Measurements from ENCODE around the gene PPM1N.

The PPM1N gene

GRCh38 chr19:45492137-45492626, 6.1 kb upstream of the PPM1N start:
- DNase-seq (ENCODE audit: low spot score): no peak

- peak; percentile 77 for DNase-seq (ENCODE audit: low spot score)
Observed at GRCh38 chr19:45492627-45493470, 5.4 kb upstream of the PPM1N start.

DNA sequence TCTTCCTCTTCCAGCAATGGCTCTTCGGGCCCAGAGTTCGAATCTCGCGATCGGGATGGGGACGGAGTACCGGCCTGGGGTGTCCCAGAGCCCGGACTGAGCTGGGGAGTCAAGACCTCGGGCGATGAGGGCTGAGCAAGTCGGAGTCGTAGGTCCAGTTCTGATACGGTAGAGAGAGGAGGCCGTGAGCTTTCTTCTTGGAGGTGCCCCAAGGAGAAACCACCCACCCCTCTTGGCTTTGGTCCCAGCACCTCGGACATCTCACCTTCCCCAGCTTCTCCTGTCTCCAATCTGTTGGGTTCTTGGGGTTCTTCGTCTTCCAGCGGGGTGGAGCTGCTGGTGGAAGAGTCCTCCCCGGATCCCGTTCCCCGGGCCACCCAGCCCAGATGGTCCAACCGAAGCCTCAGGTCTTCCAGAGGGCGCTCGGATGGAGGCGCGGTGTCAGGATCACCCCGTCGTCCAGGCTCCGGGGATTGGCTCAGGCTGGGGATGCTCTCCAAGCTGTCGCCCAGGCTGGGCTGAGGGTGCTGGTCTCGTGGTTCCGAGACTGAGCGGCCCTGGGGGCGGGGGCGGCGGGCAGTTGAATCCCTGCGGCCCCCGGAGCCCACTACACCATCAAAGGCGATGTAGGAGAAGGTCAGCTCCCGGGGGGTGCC, 3.9 kb upstream of the PPM1N start:
- no peak for DNase-seq (ENCODE audit: low spot score)

DNA sequence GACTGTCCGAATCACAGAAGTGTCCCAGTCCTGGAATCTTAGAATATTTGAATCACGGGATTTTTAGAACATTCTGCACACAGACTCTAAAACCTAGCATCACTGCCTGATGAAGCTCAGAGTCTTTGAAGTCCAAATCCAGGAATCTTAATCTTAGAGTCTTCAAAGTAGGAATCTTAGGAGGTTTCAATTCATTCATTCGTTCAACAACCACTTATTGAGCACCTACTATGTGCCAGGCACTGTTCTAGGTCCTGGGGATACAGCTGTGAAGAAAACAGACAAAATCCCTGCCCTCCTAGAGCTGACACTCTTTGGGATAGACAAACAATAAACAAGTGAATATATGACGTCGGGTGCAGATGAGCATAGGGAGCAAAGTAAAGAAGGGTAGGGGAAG, 3.1 kb upstream of the PPM1N start:
- no peak for DNase-seq (ENCODE audit: low spot score)

GRCh38 chr19:45496349-45496953, 1.8 kb upstream of the PPM1N start:
- DNase-seq (ENCODE audit: low spot score): peak; percentile 75

GRCh38 chr19:45497791-45498190, 452 bp upstream of the PPM1N start:
- no peak for DNase-seq (ENCODE audit: low spot score)

DNA sequence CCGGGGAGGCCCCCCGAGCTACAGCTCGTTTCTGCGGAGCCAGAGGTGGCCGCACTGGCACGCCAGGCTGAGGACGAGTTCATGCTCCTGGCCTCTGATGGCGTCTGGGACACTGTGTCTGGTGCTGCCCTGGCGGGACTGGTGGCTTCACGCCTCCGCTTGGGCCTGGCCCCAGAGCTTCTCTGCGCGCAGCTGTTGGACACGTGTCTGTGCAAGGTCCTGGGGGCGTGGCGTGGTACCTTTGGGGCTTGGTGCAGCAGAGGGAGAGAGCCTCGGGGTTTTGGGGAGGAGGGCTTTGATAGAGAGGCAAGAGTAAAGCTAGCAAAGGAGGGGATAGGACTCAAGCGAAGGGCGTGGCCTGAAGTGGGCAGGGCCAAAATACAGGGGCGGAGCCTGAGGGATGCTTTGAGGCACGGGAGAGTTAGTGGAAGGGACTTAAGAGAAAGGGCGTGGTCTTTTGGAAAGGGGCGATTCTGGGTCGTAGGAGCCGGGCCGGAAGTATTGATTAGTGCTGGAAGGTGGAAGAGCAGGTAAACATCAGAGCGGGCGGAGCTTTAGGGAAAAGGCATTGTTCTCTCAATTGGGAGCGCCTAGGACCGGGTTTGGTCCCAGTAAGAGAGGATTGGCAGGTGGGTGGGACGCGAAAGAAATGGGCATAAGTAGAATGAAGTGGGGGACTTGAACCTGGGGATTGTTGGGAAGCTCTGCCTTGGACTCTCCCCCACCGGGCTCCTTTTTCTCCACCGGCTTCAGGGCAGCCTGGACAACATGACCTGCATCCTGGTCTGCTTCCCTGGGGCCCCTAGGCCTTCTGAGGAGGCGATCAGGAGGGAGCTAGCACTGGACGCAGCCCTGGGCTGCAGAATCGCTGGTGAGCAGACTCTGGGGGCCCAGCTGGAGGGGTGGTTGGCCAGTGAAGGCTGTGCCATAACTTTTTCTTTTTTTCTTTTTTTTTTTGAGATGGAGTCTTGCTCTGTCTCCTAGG, 1.2 kb downstream of the PPM1N start:
- DNase-seq (ENCODE audit: low spot score): no peak

DNA sequence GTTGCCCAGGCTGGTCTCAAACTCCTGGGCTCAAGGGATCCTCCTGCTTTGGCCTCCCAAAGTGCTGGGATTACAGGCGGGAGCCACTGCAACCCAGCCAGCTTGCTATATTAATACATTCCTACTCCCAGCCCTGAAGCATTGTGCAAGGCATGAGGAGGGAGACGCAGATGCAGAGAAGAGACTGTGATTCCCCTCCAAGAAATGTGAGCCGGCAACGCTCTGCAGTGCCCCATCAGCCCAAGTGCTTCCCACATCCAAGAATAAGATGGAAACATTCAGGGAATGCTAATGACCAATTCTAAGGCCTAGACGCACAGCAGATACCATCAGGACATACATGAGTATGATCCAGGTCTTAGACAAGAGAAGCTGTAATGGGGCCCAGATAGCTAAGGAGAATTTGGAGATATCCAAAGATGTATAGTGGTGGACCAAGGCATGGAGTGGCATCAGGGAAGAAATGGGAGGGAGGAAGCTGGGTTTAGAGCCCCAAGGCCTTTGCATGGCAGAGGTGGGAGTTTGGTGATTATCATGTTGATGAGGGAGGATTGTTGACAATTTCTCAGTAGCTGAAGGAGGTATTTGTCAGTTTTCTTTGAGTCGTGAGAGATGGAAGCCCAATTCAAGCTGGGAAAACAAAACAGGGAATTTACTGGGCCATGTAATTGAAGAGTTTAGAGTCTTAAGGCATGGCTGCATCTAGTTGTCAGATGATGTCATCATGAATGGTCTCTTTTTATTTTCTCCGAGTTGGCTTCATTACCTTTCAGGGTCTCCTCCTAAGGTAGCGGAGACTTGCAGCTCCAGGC, 2.9 kb downstream of the PPM1N start:
- no peak for DNase-seq (ENCODE audit: low spot score)

DNA sequence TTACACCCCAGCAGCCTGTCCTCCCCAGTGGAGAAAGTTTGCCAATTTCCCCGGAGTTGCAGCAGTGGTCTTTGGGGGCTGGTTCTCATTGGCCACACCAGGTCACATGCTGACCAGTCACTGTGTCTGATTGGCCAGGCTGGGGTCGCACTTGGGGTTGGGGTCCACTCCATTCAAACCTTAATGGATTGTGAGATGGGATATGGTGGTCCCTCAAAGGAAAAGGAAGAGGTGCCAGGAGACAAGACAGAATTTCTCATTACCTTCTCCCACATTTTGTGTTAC, 3.4 kb downstream of the PPM1N start:
- no peak for DNase-seq (ENCODE audit: low spot score)

- no peak for DNase-seq (ENCODE audit: low spot score)
Observed at GRCh38 chr19:45502111-45502510, 3.9 kb downstream of the PPM1N start.

DNA sequence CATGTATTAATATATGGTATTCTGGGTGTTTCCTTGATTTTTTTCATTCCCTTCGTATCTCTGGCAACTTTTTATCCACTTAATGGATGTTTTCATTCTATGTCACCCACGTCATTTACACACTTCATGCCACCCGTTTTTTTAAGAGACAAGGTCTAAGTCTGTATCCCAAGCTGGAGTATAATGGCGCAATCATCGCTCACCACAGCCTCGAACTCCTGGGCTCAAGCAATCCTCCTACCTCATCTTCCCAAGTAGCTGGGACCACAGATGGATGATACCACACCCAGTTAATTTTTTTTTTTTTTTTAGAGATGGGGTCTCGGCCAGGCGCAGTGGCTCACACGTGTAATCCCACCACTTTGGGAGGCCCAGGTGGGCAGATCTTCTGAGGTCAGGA, 5.7 kb downstream of the PPM1N start:
- DNase-seq (ENCODE audit: low spot score): no peak

DNA sequence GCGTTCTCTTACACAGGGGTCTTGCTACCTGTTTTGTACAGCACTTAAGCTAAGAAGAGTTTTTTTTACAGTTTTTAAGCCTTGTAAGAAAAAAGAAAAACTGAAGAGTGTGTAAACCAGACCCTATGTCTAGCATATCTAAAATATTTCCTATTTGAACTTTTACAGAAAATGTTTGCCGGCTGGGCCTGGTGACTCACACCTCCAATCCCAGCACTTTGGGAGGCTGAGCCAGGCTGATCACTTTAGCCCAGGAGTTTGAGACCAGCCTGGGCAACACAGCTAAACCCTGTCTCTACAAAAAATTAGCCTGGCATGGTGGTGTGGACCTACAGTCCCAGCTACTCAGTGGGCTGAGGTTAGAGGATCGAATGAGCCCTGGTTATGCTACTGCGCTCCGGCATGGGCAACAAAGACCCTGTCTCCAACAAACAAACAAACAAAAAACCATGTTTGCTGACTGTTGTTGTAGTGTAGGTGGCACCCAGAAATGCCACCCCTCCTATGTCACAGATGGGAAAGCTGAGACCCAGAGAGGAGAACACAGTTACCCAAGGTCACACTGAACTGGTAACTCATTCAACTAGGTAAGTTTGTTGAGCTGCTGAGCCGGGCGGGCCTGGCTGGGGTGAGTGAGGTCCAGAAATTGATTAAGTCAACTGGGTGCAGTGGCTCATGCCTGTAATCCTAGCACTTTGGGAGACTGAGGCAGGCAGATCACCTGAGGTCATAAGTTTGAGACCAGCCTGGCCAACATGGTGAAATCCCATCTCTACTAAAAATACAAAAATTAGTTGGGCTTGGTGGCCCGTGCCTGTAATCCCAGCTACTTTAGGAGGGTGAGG, 7.1 kb downstream of the PPM1N start:
- no peak for DNase-seq (ENCODE audit: low spot score)

GRCh38 chr19:45505996-45506245, 7.7 kb downstream of the PPM1N start:
- no peak for DNase-seq (ENCODE audit: low spot score)

DNA sequence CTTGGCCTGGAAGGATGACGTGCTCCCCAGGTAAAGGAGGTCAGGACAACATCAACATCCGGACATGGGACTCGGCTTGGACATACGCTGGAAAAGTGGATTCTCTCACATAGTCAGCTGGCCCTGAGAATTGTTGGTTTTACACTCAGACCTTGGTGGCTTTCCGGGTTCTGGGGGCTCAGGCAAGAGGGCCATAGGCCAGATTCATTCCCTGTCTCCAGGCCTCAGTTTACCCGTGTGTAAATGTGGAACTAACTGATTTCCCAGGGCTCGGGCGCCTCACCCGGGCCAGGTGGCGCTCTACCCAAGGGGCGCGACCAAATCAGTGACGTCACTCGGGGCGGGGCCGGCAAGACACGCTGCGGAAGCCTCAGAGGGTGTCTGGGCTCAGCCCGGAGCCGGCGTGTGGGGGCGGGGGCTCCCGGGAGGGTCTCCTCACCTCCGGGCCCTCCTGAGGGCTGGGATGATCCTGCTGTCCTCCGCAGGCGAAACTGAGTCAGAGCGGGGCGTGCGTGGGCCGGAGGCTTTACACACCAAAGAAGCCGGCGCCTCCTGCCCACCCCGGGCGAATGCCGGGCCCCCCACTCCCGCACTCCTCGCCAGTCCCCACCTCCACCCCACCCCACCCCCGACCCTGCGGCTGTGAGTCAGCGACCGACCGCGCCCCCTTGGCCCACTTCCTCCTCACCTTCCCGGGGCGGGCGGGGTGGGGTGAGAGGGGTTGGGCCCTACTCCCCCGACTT, 8.2 kb downstream of the PPM1N start:
- DNase-seq (ENCODE audit: low spot score): peak; percentile 93

GRCh38 chr19:45506989-45507871, 9.0 kb downstream of the PPM1N start, which contains the start of gene VASP:
VASP (plus strand) TSS chr19:45507479; CDS start chr19:45507772, 293 bp downstream.
- peak; percentile 88 for DNase-seq (ENCODE audit: low spot score)

DNA sequence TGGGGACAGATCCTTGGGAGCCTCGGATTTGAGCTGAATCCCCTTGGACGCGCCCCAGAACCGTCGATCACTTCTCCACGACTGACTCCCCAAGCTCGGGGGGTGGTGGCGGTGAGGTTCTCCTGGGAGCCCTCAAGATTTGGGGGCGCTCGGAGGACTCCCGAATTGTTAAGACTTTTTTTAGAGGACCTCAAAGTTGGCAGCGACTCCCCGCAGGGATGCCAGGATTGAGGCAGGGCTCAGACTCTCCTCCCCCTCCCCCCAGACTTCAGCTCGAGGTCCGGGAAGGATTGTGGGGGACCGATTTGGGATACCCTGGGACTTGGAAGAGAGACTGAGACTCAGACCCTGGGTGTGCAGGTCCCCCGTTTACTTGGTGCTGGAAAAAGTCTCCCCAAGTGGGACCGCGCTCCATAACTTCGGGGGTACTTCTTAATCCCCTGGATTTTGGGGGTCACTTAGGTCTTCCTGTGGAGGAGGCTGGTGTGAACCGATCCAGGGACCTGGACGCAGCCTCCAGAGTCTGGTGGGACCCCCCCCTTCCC, 9.7 kb downstream of the PPM1N start:
- DNase-seq (ENCODE audit: low spot score): no peak

DNA sequence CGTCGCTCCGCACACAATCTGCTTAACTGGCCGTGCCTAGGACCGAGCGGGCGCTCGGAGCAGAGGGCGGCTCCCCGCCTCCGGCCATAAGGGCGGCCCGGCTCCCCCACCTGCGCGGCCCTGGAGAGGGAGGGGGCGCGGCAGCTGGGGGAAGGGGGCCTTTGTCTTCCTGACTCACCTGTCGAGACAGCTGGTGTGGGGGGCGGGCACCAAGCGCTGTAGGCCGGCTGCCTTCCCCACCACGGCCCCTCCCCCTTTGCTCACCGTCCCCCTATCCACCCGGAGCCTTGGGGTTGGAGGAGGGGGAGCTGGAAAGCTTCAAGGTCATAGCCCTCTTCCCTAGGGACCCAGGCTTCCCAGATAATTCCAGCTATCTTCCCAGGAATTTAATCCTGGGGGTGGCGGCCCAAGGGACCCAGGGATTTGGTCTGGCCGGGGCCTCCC, 10.2 kb downstream of the PPM1N start:
- DNase-seq (ENCODE audit: low spot score): no peak
